GM19035 (cell line): Measurements from ENCODE around the gene ARHGAP12.
"Not testable (repeated sequence)": the region's sequence is repeated elsewhere in the genome, so short reads cannot be mapped to it uniquely, and the experiment has no call there.

Experiments used
- ATAC-seq: cut with Tn5 transposase; IDR thresholded peaks from one replicate; pipeline ENCODE4 v1.9.1; 2021; ENCODE audit not compliant: unreplicated experiment

The ARHGAP12 gene

GRCh38 chr10:31927565-31927883 is 1.1 kb downstream of the ARHGAP12 start:
- peak; percentile 7 for ATAC-seq

GRCh38 chr10:31926765-31927564 is 1.7 kb downstream of the ARHGAP12 start:
- no peak for ATAC-seq

GRCh38 chr10:31926160-31926559 is 2.5 kb downstream of the ARHGAP12 start:
- no peak for ATAC-seq

- ATAC-seq: no peak
Measured at GRCh38 chr10:31924833-31925232, 3.8 kb downstream of the ARHGAP12 start.

- ATAC-seq: no peak
Measured at GRCh38 chr10:31923389-31923788, 5.2 kb downstream of the ARHGAP12 start.

GRCh38 chr10:31921031-31921430 is 7.6 kb downstream of the ARHGAP12 start:
- peak; percentile 64 for ATAC-seq

- peak; percentile 42 for ATAC-seq
Measured at GRCh38 chr10:31920538-31920937, 8.1 kb downstream of the ARHGAP12 start.

- no peak for ATAC-seq
Measured at GRCh38 chr10:31918671-31919409, 9.8 kb downstream of the ARHGAP12 start.

GRCh38 chr10:31914370-31914769 is 14.3 kb downstream of the ARHGAP12 start:
- ATAC-seq: no peak

- ATAC-seq: no peak
Measured at GRCh38 chr10:31912898-31913850, 15.5 kb downstream of the ARHGAP12 start.

GRCh38 chr10:31912289-31912688 is 16.3 kb downstream of the ARHGAP12 start:
- ATAC-seq: no peak

GRCh38 chr10:31910016-31910415 is 18.6 kb downstream of the ARHGAP12 start:
- no peak for ATAC-seq

GRCh38 chr10:31908157-31908556 is 20.5 kb downstream of the ARHGAP12 start:
- ATAC-seq: no peak

- no peak for ATAC-seq
Measured at GRCh38 chr10:31906039-31906438, 22.6 kb downstream of the ARHGAP12 start.

- ATAC-seq: no peak
Measured at GRCh38 chr10:31905586-31905985, 23.0 kb downstream of the ARHGAP12 start.

GRCh38 chr10:31902625-31903024 is 26.0 kb downstream of the ARHGAP12 start:
- ATAC-seq: no peak

GRCh38 chr10:31897506-31897905 is 31.1 kb downstream of the ARHGAP12 start:
- ATAC-seq: no peak

- no peak for ATAC-seq
Measured at GRCh38 chr10:31896968-31897384, 31.7 kb downstream of the ARHGAP12 start.

GRCh38 chr10:31895722-31896121 is 32.9 kb downstream of the ARHGAP12 start:
- ATAC-seq: not testable (repeated sequence)

- no peak for ATAC-seq
Measured at GRCh38 chr10:31888442-31888841, 40.2 kb downstream of the ARHGAP12 start.

GRCh38 chr10:31887850-31888249 is 40.8 kb downstream of the ARHGAP12 start:
- no peak for ATAC-seq
